K562 (cell line): Measurements from ENCODE around the gene ABCB6. TPM values are rescaled to one million over a fixed set of nuclear protein-coding genes. Genes with fewer than 3 reads are reported as not detected.

Experiments used
- CEBPG ChIP-seq, 3 experiments: fragments of 200-800 bp in 1 of 3; sonication (Bioruptor generic) in 1 of 3; sonication (generic) in 1 of 3; formaldehyde crosslinking in 1 of 3; IDR thresholded peaks in 2 of 3; conservative IDR thresholded peaks in 1 of 3; 2 replicates each; pipeline versions ENCODE4 v1.6.1 to v1.8.0; 2016 to 2022; ENCODE audit warnings: missing compliant biosample characterization in 2 of 3, missing genetic modification characterization in 2 of 3, mild to moderate bottlenecking in 1 of 3, missing genetic modification reagents in 1 of 3
- CTCF ChIP-seq, 3 experiments: IDR thresholded peaks in 2 of 3; conservative IDR thresholded peaks in 1 of 3; 2 replicates each; pipeline ENCODE4 v1.5.1; 2011 to 2012; ENCODE audit warnings: low read length in 3 of 3, mild to moderate bottlenecking in 3 of 3, control low read depth in 2 of 3, improper control_type of control experiment in 1 of 3, inconsistent platforms in 1 of 3, low read depth in 1 of 3, mixed read lengths in 1 of 3, moderate library complexity in 1 of 3; ENCODE audit not compliant: insufficient read depth in 2 of 3
- ETS2 ChIP-seq: IDR thresholded peaks from 2 replicates; pipeline ENCODE4 v1.6.1; 2016; ENCODE audit warnings: borderline replicate concordance, missing genetic modification characterization, mild to moderate bottlenecking, moderate library complexity, missing compliant biosample characterization; ENCODE audit not compliant: poor library complexity, severe bottlenecking
- HDAC2 ChIP-seq: fragments of 450-650 bp; IDR thresholded peaks from 2 replicates; pipeline ENCODE4 v1.6.1; 2016; ENCODE audit warnings: mild to moderate bottlenecking
- IRF9 ChIP-seq: fragments of 450-650 bp; IDR thresholded peaks from 2 replicates; pipeline ENCODE4 v1.6.1; 2016; ENCODE audit warnings: missing biosample characterization, missing genetic modification characterization
- MTA2 ChIP-seq: fragments of 450-650 bp; IDR thresholded peaks from 2 replicates; pipeline ENCODE4 v1.6.1; 2016; ENCODE audit warnings: low read depth
- NELFE ChIP-seq: IDR thresholded peaks from 2 replicates; pipeline ENCODE4 v1.6.1; 2011; ENCODE audit warnings: mild to moderate bottlenecking; ENCODE audit not compliant: insufficient read depth, insufficient read length
- PCBP2 ChIP-seq: fragments of 200-400 bp; formaldehyde crosslinking; IDR thresholded peaks from 2 replicates; pipeline ENCODE4 v1.6.1; 2018; ENCODE audit warnings: low read length, low read depth, mild to moderate bottlenecking, moderate library complexity; ENCODE audit not compliant: poor library complexity, severe bottlenecking
- ZNF347 ChIP-seq: fragments of 450-650 bp; formaldehyde crosslinking; IDR thresholded peaks from 2 replicates; pipeline ENCODE4 v1.4.0; 2020; ENCODE audit warnings: low read depth, mild to moderate bottlenecking, moderate library complexity
- polyA plus RNA-seq, 8 experiments: library from polyadenylated mRNA; depleted of rRNA in 4 of 8; stranded (reverse) in 5 of 8; unstranded in 3 of 8; fragments of >200 nt; fragmentation: Nextera tagmentation in 2 of 8; fragmentation: Illumina TruSeq in 1 of 8; extraction: Ambion mirVana in 2 of 8; extraction: Trizol in 1 of 8; gene quantifications; 2 replicates each; pipeline versions ENCODE4 v1.2.1 to v1.2.3, GENCODE V29; 2011 to 2014; ENCODE audit warnings: inconsistent platforms in 1 of 8, missing spikeins in 1 of 8
- total RNA-seq, 7 experiments: library from RNA; depleted of rRNA in 6 of 7; stranded (reverse); fragments of >200 nt in 6 of 7; fragmentation: Illumina TruSeq in 2 of 7; extraction: Trizol in 2 of 7; gene quantifications; 2 replicates each; pipeline versions ENCODE4 v1.2.1 to v1.2.3, GENCODE V29; 2011 to 2021; ENCODE audit warnings: low replicate concordance in 1 of 7
- TF ChIP-seq, protein P1 (sequence below): sonication (generic); formaldehyde crosslinking; IDR thresholded peaks from 2 replicates; pipeline ENCODE4 v1.8.0; 2022; ENCODE audit warnings: missing genetic modification reagents, mild to moderate bottlenecking, borderline replicate concordance
- TF ChIP-seq, protein P2 (sequence below): conservative IDR thresholded peaks from 2 replicates; pipeline ENCODE4 v1.6.1; 2011; ENCODE audit warnings: low read depth, mild to moderate bottlenecking, low read length; ENCODE audit not compliant: control insufficient read depth
- TF ChIP-seq, protein P3 (sequence below), 2 experiments: fragments of 200-800 bp in 1 of 2; sonication (Bioruptor generic) in 1 of 2; sonication (generic) in 1 of 2; formaldehyde crosslinking in 1 of 2; IDR thresholded peaks in 1 of 2; conservative IDR thresholded peaks in 1 of 2; 2 replicates each; pipeline versions ENCODE4 v1.5.0 to v1.6.1; 2016 to 2020; ENCODE audit warnings: missing compliant biosample characterization in 1 of 2, missing genetic modification characterization in 1 of 2, missing genetic modification reagents in 1 of 2
- TF ChIP-seq, protein P4 (sequence below): fragments of 200-400 bp; formaldehyde crosslinking; IDR thresholded peaks from 2 replicates; pipeline ENCODE4 v1.6.1; 2017; ENCODE audit warnings: mild to moderate bottlenecking, low read depth, low read length, moderate library complexity

The ABCB6 gene
- total and polyA plus RNA-seq, 9 of the 15 experiments (the other 6 are each of a cell fraction or from before 2014, with no cell fraction given) = 3.7 to 29.8 (median 16.8) TPM

DNA sequence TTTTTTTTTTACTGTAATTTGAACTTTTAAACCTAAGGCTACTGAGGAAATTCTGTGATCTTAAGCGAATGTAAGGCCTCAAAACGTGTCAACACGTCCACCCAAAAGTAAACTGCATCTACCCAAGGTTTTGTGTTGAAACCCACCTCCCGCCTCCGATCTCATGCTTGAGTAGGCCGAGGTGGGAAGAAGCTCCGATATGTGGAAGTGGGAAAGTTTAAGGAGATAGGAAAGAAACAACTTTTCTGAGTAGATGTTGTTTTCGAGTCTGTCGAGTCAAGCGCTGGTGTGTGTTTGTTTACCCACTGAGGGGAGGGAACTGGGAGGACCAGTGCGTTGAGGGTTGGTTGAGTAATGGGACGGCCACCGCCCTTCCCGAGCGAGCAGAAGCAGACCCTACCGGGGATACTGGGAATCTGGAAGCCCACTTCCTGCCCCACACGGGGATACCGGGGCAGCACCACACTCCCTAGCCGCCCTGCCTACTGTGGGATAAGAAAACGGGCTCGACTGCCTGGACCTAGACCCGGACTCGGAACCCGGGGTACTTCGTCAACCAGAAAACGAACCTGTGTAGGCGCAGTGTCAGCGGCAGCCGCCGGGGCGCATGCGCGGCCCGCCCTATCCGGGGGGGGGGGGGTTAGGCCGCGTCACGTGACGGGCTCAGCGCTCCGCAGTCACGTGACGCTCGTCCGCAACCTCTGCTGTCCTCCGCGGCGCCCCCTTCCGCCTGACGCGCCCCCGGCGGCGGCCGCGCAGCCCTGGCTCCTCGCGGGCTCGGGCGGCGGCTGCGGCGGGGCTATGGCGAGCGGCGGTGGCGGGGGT lies 41.0 kb downstream of the ABCB6 start, which contains the start of gene RETREG2 (continued):
- TF ChIP-seq, protein P1, sequence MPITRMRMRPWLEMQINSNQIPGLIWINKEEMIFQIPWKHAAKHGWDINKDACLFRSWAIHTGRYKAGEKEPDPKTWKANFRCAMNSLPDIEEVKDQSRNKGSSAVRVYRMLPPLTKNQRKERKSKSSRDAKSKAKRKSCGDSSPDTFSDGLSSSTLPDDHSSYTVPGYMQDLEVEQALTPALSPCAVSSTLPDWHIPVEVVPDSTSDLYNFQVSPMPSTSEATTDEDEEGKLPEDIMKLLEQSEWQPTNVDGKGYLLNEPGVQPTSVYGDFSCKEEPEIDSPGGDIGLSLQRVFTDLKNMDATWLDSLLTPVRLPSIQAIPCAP (CRISPR knock-in tag) = no peak
- TF ChIP-seq HDAC2 (peak; percentile 63), NELFE (no peak), MTA2 (no peak), CTCF (IDR thresholded peaks at IDR 0.05 in 2 of 3, conservative IDR thresholded peaks at IDR 0.05 in 1 of 3; ENCODE audit: insufficient read depth in 2 of 3, low read depth in 1 of 3, low read length in 3 of 3) (peak in 2 of 3 experiments; percentile 42 to 49; a peak in 2 of 6 replicates), ZNF347 (no peak), CEBPG (CRISPR knock-in tag; IDR thresholded peaks at IDR 0.05) (no peak), CEBPG (tag; conservative IDR thresholded peaks at IDR 0.05 in 1 of 2, IDR thresholded peaks at IDR 0.05 in 1 of 2) (no peak), IRF9 (tag) (no peak), PCBP2 (no peak), ETS2 (no peak)
- TF ChIP-seq, protein P2, sequence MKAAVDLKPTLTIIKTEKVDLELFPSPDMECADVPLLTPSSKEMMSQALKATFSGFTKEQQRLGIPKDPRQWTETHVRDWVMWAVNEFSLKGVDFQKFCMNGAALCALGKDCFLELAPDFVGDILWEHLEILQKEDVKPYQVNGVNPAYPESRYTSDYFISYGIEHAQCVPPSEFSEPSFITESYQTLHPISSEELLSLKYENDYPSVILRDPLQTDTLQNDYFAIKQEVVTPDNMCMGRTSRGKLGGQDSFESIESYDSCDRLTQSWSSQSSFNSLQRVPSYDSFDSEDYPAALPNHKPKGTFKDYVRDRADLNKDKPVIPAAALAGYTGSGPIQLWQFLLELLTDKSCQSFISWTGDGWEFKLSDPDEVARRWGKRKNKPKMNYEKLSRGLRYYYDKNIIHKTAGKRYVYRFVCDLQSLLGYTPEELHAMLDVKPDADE = peak; percentile 53; the same call in 1 of the 2 replicates
- TF ChIP-seq, protein P3, sequence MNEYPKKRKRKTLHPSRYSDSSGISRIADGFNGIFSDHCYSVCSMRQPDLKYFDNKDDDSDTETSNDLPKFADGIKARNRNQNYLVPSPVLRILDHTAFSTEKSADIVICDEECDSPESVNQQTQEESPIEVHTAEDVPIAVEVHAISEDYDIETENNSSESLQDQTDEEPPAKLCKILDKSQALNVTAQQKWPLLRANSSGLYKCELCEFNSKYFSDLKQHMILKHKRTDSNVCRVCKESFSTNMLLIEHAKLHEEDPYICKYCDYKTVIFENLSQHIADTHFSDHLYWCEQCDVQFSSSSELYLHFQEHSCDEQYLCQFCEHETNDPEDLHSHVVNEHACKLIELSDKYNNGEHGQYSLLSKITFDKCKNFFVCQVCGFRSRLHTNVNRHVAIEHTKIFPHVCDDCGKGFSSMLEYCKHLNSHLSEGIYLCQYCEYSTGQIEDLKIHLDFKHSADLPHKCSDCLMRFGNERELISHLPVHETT (CRISPR knock-in tag; conservative IDR thresholded peaks at IDR 0.05 in 1 of 2, IDR thresholded peaks at IDR 0.05 in 1 of 2) = no peak; a peak in 1 of 4 replicates
- TF ChIP-seq, protein P4, sequence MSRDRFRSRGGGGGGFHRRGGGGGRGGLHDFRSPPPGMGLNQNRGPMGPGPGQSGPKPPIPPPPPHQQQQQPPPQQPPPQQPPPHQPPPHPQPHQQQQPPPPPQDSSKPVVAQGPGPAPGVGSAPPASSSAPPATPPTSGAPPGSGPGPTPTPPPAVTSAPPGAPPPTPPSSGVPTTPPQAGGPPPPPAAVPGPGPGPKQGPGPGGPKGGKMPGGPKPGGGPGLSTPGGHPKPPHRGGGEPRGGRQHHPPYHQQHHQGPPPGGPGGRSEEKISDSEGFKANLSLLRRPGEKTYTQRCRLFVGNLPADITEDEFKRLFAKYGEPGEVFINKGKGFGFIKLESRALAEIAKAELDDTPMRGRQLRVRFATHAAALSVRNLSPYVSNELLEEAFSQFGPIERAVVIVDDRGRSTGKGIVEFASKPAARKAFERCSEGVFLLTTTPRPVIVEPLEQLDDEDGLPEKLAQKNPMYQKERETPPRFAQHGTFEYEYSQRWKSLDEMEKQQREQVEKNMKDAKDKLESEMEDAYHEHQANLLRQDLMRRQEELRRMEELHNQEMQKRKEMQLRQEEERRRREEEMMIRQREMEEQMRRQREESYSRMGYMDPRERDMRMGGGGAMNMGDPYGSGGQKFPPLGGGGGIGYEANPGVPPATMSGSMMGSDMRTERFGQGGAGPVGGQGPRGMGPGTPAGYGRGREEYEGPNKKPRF = no peak
